WERI-Rb-1 (cell line): Measurements from ENCODE around the gene GON7.
"Not testable (repeated sequence)": the region's sequence is repeated elsewhere in the genome, so short reads cannot be mapped to it uniquely, and the experiment has no call there.

Experiments
- DNase-seq: peaks from one replicate; pipeline ENCODE4 v3.0.0-alpha.2; 2020
- H3K27ac ChIP-seq: fragments of 250-450 bp; sonication (Bioruptor Pico); 2 replicates; pipeline ENCODE4 v1.5.1; 2020; ENCODE audit warnings: mild to moderate bottlenecking, moderate library complexity
- H3K27me3 ChIP-seq: fragments of 250-450 bp; sonication (Bioruptor Pico); 2 replicates; pipeline ENCODE4 v1.5.1; 2021; ENCODE audit warnings: mild to moderate bottlenecking, low read depth, moderate library complexity; ENCODE audit not compliant: insufficient read depth, severe bottlenecking
- H3K36me3 ChIP-seq: fragments of 250-450 bp; sonication (Bioruptor Pico); 2 replicates; pipeline ENCODE4 v1.5.1; 2020; ENCODE audit warnings: mild to moderate bottlenecking, moderate library complexity
- H3K4me3 ChIP-seq: 2 replicates; pipeline ENCODE4 v1.5.1; 2011; ENCODE audit warnings: low read depth, mild to moderate bottlenecking, control low read depth, low read length
- H3K9me3 ChIP-seq: fragments of 250-450 bp; sonication (Bioruptor Pico); 2 replicates; pipeline ENCODE4 v1.5.1; 2021; ENCODE audit warnings: mild to moderate bottlenecking, moderate library complexity; ENCODE audit not compliant: severe bottlenecking
- CTCF ChIP-seq: IDR thresholded peaks from 2 replicates; pipeline ENCODE4 v1.5.1; 2011; ENCODE audit warnings: low read depth, mild to moderate bottlenecking, control low read depth, inconsistent platforms, low read length

The GON7 gene

GRCh38 chr14:93175492-93175891 is 31.4 kb downstream of the GON7 start:
- no peak overlapping the region for H3K4me3 ChIP-seq
- no peak for TF ChIP-seq CTCF
- H3K27me3 ChIP-seq: no peaks in the 10 kb centered on the region
- H3K27ac ChIP-seq: no peak overlapping the region
- DNase-seq: no peak
- H3K36me3 ChIP-seq: no peaks in the 10 kb centered on the region
- no peaks in the 10 kb centered on the region for H3K9me3 ChIP-seq

GRCh38 chr14:93174731-93175130 is 32.1 kb downstream of the GON7 start:
- H3K4me3 ChIP-seq, DNase-seq, H3K27ac ChIP-seq, H3K9me3 ChIP-seq, H3K27me3 ChIP-seq, H3K36me3 ChIP-seq: not testable (repeated sequence)

GRCh38 chr14:93173943-93174395 is 32.9 kb downstream of the GON7 start:
- Histone ChIP-seq H3K9me3 (no peaks in the 10 kb centered on the region), H3K36me3 (no peaks in the 10 kb centered on the region), H3K27me3 (no peaks in the 10 kb centered on the region), H3K4me3 (peak overlapping the region; percentile 11; the same call in 1 of the 2 replicates), H3K27ac (peak overlapping the region; percentile 30)
- peak; percentile 39 for DNase-seq
- no peak for TF ChIP-seq CTCF

- no peak overlapping the region for H3K27ac ChIP-seq
- no peaks in the 10 kb centered on the region for H3K27me3 ChIP-seq
- no peaks in the 10 kb centered on the region for H3K9me3 ChIP-seq
- no peak for TF ChIP-seq CTCF
- H3K4me3 ChIP-seq: no peak overlapping the region
- no peaks in the 10 kb centered on the region for H3K36me3 ChIP-seq
- DNase-seq: no peak
Observed at GRCh38 chr14:93171376-93171775, 35.5 kb downstream of the GON7 start.

GRCh38 chr14:93170141-93170540 is 36.7 kb downstream of the GON7 start:
- H3K36me3 ChIP-seq, H3K27ac ChIP-seq, H3K9me3 ChIP-seq, DNase-seq, H3K27me3 ChIP-seq, H3K4me3 ChIP-seq: not testable (repeated sequence)

GRCh38 chr14:93169619-93170018 is 37.2 kb downstream of the GON7 start:
- not testable (repeated sequence) for H3K27ac ChIP-seq, H3K27me3 ChIP-seq, H3K4me3 ChIP-seq, H3K9me3 ChIP-seq, DNase-seq, H3K36me3 ChIP-seq

- H3K36me3 ChIP-seq, DNase-seq, H3K9me3 ChIP-seq, H3K27ac ChIP-seq, H3K27me3 ChIP-seq, H3K4me3 ChIP-seq: not testable (repeated sequence)
Observed at GRCh38 chr14:93168610-93169009, 38.3 kb downstream of the GON7 start.

- H3K9me3 ChIP-seq, H3K27ac ChIP-seq, H3K27me3 ChIP-seq, DNase-seq, H3K36me3 ChIP-seq, H3K4me3 ChIP-seq: not testable (repeated sequence)
Observed at GRCh38 chr14:93165271-93166265, 41.3 kb downstream of the GON7 start.
